GM19238 (cell line): ENCODE data around the gene TTC1.
"Not testable (repeated sequence)": the region's sequence is repeated elsewhere in the genome, so short reads cannot be mapped to it uniquely, and the experiment has no call there.

Experiments used
- DNase-seq: peaks from one replicate; pipeline ENCODE4 v3.0.0; 2011; ENCODE audit warnings: low spot score; ENCODE audit not compliant: insufficient read length

TTC1 gene, protein sequence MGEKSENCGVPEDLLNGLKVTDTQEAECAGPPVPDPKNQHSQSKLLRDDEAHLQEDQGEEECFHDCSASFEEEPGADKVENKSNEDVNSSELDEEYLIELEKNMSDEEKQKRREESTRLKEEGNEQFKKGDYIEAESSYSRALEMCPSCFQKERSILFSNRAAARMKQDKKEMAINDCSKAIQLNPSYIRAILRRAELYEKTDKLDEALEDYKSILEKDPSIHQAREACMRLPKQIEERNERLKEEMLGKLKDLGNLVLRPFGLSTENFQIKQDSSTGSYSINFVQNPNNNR

DNA sequence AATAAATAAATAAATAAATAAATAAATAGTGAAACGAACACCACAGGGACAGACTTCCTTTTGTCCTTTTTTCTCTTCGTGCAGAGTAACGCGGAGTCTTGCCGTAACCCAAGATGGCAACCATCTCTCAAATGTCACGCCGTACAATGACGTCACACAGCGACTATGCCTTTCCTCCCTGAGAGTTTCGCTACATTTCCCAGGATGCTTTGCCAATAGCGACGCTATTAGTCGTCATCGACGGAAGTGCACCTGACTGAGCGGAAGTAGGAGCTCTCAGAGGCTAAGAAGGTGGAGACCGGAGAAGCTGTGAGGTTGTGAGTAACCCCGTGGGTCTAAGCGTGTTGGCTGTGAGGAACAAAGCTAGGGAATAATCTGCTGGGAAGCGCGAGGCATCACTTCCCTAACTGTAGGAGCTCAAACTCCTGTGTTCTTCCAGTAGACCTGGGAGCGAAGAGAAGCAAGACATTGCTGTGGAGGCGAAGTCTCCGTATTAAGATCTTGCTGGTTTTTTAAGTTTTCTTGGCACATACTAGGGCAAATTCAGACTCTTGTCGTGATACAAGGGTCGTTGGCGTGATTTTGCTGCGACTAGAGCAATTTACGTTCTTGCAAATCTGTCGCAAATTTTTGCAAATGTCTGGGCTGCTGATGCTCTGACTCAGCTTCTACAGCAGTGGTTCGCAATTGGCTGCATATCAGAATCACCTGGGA, at the start of gene TTC1:
TSS of gene TTC1 (plus strand) at position 263 of the 714 bp plus-strand sequence. CDS start 1,390 bp downstream, outside the sequence.
- peak; percentile 84 for DNase-seq

DNA sequence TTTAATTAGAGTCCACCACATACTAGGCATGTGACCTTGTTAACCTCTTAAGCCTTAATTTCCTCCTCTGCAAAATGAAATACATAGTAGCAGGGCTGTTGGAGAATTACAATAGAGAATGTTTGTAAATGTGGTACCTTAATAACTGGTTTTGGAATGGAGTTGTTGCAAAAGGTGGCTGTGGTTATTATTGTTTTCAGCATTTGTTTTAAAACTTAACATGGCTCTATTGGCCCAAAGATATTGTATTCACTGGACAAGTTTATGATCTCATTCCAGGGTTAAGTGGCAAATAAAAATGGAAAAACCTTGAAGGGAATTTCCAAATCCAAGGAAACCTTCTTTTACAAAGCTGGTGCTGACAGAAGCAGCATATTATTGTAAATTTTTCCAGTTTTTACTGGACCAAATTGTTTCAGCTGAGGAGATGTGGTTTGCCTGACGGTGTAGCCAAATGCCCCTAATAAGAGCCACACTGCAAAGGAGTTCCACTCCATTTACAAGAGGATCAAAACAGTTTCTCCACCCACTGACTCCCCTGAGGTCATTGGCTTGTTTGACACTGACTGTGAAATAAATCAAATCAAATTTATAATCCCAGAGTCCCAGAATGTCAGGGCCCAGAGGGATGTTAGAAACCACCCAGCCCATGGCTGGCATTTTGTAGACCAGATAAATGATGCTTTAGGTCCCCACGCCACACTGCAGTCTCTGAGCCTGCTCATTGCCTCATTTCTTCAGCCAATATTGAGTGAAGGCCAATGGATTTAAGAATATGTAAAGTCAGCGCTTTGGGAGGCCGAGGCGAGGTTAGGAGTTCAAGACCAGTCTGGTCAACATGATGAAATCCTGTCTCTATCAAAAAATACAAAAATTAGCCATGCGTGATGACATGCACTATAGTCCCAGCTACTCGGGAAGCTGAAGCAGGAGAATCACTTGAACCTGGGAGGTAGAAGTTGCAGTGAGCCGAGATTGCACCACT, 47.5 kb upstream of the TTC1 start:
- no peak for DNase-seq

DNA sequence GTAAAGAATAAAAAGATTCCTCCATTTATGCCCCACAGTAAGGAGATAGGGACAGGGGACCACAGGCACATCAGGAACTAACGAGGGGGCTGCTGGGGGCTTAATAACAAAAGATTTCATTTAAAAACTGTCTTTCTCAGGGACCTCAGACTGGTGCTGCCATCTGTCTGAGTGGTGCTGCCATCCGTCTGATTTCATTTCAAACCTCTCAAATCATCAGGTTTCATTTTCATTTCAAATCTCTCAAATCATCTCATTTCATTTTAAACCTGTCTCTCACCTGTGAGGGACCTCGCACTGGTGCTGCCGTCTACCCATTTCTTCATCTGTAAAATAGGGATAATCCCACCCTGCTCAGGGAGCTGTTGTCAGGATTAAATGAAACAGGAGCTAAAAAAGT, 46.7 kb upstream of the TTC1 start:
- DNase-seq, result no peak

DNA sequence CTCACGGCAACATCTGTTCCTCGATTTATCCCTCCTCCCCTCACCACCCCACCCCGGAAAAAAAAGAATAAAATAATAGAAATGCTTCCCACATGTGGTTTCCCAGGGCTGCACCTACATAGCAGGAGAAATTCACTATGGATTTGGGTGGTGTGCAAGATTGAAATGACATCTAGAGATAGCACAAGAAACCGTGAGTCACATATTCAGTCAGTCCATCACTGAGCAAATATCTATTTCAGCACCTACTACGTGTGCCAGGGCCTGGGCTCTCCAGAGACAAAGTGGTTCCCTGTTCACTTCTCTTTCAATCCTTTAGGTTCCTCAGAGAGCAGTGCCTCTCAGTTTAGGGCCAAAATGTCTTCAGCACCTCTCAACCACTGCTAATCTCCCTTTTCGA, 45.0 kb upstream of the TTC1 start:
- no peak for DNase-seq

DNA sequence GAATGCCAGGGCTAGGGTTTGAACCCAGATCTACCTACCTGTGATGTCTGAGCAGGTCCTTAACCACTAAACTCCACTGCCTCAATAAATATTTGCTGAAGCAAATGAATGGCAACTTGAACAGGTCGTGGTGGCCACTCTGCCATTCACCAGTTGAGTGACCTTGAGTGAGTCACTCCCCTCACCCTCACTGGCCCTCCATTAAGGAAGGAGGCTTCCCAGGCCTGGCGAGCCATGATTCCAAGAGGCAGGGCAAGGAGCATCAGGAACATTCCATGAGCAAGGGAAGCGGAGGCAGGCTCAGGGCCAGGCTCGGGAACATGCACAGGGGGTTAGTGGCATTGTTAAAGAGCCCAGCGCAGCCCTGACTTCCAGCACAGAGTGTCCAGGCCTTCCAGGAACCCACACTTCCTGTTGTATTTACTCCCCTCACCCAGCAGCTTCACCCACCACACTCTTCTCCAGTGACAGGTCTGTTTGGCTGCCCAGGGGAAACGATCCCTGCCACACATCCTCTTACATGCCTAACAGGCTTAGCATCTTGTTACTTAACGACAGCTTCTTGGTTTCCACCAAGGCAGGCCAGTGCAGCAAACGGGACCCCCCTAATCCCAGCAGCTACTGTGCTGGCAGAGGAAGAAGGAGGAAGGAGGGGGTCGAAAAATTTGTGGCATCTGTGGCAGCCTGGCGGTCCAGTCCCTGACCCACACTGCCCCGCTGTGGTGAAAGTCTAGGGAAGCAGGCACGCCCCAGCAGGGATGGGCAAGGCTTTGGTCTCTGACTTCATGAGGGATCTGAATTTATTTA, 43.7 kb upstream of the TTC1 start:
- peak; percentile 21 for DNase-seq

DNA sequence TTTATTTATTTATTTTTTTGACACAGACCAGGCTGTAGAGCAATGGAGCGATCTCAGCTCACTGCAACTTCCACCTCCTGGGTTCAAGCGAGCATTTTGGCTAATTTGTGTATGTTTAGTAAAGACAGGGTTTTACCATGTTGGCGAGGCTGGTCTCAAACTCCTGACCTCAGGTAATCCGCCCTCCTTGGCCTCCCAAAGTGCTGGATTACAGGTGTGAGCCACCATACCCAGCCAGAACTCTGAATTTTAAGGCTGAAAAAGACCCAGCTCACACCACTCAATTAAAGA, 43.2 kb upstream of the TTC1 start:
- not testable (repeated sequence) for DNase-seq

DNA sequence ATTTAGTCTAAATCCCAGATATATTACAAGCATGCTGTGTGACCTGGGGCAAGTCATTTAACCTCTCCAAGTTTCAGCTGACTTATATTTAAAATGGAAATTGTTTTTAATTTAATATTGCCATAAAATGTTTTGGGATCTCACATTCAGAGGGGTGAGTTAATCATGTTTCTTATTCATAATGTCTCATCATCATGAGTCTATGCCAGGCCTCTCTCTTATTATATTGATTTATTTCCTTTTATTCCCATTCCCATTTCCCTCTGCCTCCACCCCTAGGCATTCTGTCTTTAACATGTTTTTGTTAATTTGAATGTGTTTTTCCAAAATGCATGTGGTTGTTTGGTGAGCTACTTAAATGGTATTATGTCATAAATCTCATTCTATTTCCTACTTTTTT, 39.0 kb upstream of the TTC1 start:
- no peak for DNase-seq

DNA sequence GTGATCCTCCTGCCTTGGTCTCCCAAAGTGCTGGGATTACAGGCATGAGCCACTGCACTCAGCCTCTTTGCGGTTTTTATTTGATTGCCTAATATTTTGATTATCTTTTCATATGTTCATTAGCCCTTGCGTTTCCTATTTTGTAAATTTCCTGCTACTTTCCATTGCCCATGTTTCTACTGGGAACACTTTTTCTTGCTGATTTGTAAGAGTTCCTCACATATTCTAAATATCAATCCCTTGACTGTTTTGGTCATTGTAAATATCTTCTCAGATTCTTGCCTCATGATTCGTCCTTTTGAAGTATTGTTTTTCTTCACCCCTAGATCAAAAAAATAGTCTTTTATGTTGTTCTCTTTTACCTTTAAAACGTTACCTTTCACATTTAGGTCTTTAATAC, 37.9 kb upstream of the TTC1 start:
- no peak for DNase-seq

DNA sequence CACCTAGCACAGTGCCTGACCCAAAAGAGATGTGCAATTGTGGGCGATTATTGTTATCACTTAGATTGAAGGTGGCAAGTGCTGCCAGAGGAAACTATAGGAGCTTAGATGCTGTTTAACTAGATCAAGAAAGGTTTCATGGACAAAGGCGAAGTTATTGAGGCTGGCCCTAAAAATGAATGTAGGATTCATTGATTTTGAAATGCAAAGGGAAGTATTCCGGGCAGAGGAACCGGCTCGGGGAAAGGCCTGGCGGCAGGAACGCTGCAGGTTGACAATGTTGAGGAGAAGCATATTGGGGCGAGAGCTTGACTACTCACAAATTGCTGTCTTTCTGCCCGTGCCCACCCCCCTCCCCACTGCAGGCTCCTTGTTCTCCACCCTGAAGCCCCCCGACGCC, 37.4 kb upstream of the TTC1 start:
- no peak for DNase-seq

DNA sequence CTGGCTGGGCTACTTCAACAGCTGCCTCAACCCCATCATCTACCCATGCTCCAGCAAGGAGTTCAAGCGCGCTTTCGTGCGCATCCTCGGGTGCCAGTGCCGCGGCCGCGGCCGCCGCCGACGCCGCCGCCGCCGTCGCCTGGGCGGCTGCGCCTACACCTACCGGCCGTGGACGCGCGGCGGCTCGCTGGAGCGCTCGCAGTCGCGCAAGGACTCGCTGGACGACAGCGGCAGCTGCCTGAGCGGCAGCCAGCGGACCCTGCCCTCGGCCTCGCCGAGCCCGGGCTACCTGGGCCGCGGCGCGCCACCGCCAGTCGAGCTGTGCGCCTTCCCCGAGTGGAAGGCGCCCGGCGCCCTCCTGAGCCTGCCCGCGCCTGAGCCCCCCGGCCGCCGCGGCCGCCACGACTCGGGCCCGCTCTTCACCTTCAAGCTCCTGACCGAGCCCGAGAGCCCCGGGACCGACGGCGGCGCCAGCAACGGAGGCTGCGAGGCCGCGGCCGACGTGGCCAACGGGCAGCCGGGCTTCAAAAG, 36.9 kb upstream of the TTC1 start:
- DNase-seq, result no peak

DNA sequence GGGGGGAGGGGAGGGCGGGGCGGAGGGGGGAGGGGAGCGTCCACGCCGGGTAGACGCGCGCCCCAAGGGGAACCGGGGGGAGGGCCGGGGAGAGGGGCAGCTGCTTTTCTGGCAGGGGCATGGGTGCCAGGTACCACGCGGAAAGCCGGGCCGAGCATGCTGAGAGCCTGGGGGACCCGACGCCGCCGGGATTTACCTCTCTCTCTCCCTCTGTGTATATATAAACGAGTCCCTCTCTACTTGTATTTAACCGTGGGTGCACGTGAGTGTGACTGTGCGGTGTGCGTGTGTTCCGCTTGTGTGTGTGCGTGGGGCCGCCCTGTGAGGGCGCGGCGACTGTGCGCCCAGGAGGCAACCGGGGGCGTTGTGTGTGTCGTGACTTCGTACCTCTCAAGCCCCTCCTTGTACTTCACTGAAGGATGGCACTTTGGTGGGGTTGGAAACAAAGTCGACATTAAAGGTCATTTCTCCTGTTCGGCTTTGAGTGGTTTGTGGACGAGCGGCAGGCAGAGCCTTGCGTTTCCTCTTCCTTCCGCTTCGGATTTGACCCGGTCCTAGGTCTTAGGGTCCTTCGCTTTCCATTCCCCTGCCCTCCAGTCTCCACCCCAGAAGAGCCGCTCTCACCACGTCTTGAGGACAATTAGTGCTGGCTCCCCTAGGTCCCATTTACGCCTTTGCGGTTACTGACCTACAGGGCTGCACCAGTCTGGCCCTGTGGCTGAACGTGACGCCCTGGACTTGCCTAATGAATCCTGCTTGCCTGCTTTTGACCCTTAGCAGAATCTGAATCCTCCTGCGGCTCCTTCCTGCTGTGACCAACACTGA, 36.2 kb upstream of the TTC1 start:
- no peak for DNase-seq

DNA sequence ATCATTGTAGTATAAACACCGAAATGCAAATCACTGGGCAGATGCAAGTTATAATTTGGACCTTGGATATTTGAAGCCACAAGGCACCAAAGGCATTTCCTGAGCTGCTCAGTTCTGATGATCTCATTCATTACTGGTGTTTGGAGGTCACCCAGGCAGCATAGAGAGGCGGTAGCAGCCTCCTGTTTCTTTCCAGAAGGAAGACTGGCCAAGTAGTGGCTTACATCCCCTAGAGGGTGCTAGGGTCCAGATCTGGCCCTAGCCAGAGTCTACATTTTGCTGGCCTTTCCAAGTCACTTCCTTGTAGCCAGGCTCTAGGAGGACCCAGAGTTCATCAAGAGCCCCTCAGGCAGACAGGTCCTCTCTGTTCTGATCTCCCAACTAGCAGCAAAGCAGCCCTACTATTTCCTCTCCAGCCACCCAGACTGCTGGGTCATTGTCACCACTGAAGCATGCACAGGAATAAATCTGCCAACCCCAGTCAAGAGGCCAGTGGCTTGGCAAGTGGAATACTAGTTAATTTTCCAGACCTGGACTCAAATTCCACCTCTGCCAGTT, 33.4 kb upstream of the TTC1 start:
- DNase-seq, result no peak

DNA sequence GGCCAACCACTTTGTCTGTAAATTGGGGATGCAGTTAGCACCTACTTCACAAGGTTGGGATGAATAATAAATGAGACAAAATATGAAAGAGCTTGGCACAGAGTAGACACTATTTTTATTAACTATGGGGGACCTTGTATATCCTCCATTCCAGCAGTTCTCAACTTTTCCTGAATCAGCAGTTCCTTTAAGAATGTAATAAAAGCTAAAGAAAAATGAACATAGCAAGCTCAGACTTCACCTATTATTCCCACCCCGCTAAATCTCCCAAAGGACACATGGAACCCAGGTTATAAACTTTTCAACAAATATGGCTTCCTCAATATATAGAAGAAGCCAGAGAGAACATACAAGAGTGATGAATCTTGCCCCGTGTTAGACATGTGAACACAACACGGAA, 32.0 kb upstream of the TTC1 start:
- DNase-seq, result no peak

DNA sequence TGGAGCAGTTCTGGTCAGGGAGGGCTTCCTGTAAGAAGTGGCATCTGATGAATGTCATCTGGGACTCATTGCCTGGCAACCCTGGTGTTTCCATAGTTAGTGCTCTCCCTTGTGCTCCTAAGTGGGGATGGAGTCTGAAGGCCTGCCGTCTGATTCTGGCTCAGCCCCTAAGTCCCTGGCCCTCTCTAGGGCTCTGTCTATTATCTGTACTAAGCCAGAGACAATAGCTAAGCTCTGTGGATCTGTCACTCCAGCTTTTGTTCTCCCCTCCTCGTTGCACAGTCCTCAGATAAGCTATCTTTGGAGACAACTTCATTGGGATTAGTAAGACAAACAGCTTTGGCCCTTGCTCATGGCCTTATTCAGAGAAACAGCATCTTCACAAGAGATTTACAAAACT, 30.6 kb upstream of the TTC1 start:
- DNase-seq, result no peak

DNA sequence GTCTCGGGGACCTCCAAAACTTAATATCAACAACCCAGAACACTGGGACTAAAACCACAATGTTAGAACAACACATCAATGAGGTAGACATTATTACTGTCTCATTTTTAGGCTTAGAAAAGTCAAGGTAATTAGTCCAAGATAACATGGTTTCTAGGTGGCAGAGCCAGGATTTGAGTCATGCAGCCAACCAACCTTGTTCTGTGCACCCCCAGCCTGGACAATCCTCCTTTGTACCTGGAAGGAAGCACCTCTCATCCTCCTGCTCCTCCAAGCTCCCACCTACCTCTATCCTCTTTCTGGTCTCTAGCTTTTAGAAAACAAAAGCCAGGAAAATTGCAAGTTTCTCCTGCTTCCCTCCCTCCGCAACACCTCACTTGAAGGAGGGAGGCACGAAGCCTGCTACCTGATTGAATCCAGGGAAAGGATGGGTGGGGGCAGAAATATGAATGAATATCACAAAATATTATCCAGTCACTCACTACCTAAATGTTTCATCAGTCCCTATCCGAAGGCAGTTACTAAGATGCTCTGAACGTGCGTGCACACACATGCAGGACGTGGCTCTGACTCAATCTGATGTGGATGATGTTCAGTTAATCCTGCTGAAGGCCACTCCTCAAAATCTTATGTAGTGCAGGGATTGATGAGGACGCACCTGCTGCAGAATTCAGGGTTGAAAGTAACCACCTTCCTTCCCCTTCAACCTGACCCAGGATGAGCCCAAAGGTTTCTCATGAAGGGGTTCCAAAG, 26.3 kb upstream of the TTC1 start:
- DNase-seq, result no peak

DNA sequence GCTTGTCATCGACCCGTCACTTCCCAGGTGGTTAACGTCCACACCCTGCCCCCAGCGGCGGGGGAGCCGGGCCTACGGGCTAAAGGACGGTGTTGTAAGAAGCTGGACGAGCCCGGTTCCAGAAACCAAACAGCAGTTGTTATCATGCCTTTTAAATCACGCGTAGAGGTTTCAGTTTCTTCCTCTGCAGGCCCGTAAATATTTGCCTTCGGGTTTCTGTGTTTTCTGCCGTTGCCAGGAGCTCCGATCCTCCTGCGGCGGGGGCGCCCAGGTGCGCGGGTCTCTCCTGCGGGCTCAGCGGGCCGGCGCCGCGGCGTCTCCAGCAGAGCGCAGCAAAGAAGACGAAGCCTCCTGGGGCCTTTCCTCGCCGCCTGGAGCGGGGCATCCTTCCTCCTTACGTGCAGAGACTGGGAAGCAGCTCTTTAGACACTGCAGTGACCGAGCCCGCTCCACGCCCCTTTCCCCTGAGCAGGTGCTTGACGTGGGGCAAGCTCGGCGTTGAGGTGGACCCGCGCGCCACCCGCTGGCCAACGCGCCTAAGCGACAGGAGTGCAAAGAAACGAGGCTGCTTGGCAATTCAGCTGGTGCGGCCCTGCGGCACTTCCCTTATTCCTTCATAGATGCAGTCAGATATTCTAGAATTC, 21.8 kb upstream of the TTC1 start:
- peak; percentile 82 for DNase-seq

DNA sequence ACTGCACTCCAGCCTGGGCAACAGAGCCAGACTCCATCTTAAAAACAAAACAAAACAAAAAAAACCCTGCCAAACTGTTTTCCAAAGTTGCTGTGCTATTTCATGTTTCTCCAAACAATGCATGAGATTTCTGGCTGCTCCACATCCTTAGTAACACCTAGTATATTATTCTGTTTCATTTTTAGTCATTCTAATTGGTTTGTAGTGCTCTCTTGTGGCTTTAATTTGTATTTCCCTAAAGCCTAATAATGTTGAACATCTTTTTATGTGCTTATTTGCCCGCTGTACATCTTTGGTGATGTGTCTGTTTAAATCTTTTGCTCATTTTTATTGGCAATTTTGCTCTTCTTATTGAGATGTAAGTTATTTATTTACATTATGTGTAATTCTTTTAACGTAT, 18.4 kb upstream of the TTC1 start:
- DNase-seq, result no peak

DNA sequence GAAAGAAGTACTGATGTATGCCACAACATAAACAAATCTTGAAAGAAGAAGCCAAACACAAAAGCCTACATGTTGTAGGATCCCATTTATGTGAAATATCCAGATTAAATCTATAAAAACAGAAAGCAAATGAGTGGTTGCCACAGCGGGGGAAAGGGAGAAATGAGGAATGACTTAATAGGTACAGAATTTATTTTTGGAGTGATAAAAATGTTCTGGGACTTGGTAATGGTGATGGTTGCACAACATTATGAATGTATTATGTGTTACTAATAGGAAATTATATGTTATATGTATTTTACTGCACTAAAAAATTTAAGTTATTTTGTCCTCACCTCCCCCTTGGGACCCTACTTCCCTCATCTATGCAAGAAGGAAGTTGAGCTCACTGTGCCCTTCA, 16.4 kb upstream of the TTC1 start:
- DNase-seq, result no peak

DNA sequence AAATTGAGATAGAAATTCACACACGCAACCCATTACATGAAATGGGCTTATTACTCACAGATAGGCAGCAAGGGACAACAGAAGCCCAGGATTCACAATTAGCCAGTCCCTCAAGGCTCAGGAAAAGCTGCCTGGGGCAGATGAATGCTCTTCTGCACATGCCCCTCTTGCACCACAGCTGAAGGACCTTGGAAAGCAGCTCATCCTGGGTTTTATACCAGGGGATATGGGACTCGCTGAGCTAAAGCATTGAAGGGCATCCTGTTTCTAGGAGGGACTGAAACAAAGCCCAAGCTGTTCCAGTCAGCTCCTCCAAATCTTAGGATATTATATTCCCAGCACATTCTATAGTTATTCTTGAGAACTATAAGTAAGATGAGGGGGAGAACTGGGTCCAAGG, 15.7 kb upstream of the TTC1 start:
- no peak for DNase-seq
